B cell (primary cell): ENCODE measurements around the gene CCM2. TPM values are rescaled to one million over a fixed set of nuclear protein-coding genes. Genes with fewer than 3 reads are reported as not detected.

ENCODE experiments used
- ATAC-seq: fragments of 200-7000 bp; cut with Tn5 transposase; one replicate; pipeline ENCODE4 v1.10.0; 2021; ENCODE audit warnings: low read depth, mild to moderate bottlenecking, moderate number of reproducible peaks, moderate library complexity
- CTCF ChIA-PET: fragments of 350-600 bp; sonication (Branson Sonifier 250); formaldehyde crosslinking; loops from one replicate; lab custom pipeline; 2021; ENCODE audit warnings: antibody characterized with exemption, inconsistent platforms; lab: Charles Lee
- POLR2A ChIA-PET: fragments of 350-600 bp; sonication (Branson Sonifier 250); formaldehyde crosslinking; loops from one replicate; lab custom pipeline; 2021; ENCODE audit warnings: antibody characterized with exemption; lab: Charles Lee
- DNase-seq: peaks from one replicate; pipeline ENCODE4 v3.0.0; 2013
- H2AFZ ChIP-seq: 2 replicates; pipeline ENCODE4 v1.6.1; 2012; ENCODE audit warnings: mild to moderate bottlenecking, low read depth, low read length; ENCODE audit not compliant: insufficient read depth, poor library complexity, severe bottlenecking
- H3K27ac ChIP-seq, 2 donors: 1 replicate in 1 of 2; 2 replicates in 1 of 2; pipeline ENCODE4 v1.5.1; 2012 to 2013; ENCODE audit warnings: low read length in 2 of 2, mild to moderate bottlenecking in 2 of 2, moderate library complexity in 1 of 2
- H3K27me3 ChIP-seq, 4 experiments: fragments of 200-600 bp in 1 of 4; sonication (generic) in 1 of 4; replicated peaks in 1 of 4; 1 replicate in 2 of 4; 2 replicates in 2 of 4; pipeline versions ENCODE4 v1.6.1 to v1.7.0; 2013 to 2016; ENCODE audit warnings: low read length in 3 of 4, mild to moderate bottlenecking in 2 of 4, mixed read lengths in 1 of 4, moderate library complexity in 1 of 4; ENCODE audit not compliant: insufficient read depth in 4 of 4, control insufficient read depth in 3 of 4; ENCODE audit errors: control extremely low read depth in 1 of 4
- H3K36me3 ChIP-seq, 2 experiments: replicated peaks in 1 of 2; 1 replicate in 1 of 2; 2 replicates in 1 of 2; pipeline versions ENCODE4 v1.6.1 to v1.7.1; 2013; ENCODE audit warnings: low read length in 1 of 2; ENCODE audit not compliant: insufficient read depth in 2 of 2, control insufficient read depth in 1 of 2; ENCODE audit errors: control extremely low read depth in 1 of 2, extremely low read depth in 1 of 2
- H3K4me1 ChIP-seq, 2 donors: fragments of 200-600 bp in 1 of 2; sonication (generic) in 1 of 2; 1 replicate in 1 of 2; 2 replicates in 1 of 2; pipeline versions ENCODE4 v1.5.1 to v1.6.1; 2013 to 2017; ENCODE audit warnings: low read length in 2 of 2; ENCODE audit not compliant: control insufficient read depth in 2 of 2, insufficient read depth in 2 of 2
- H3K4me2 ChIP-seq: replicated peaks from 2 replicates; pipeline ENCODE3; 2012; ENCODE audit warnings: mild to moderate bottlenecking, low read depth, low read length; ENCODE audit not compliant: poor library complexity, severe bottlenecking
- H3K4me3 ChIP-seq, 5 experiments: fragments of 200-600 bp in 1 of 5; sonication (generic) in 1 of 5; 1 replicate in 3 of 5; 2 replicates in 2 of 5; pipeline versions ENCODE4 v1.5.1 to v1.7.0; 2011 to 2016; ENCODE audit warnings: low read length in 4 of 5, mild to moderate bottlenecking in 4 of 5, low read depth in 2 of 5, control low read depth in 1 of 5, moderate library complexity in 1 of 5; ENCODE audit not compliant: insufficient read depth in 1 of 5; ENCODE audit errors: control extremely low read depth in 1 of 5, extremely low read depth in 1 of 5
- H3K79me2 ChIP-seq: fragments of 200-600 bp; sonication (generic); one replicate; pipeline ENCODE4 v1.6.0; 2016; ENCODE audit warnings: low read length; ENCODE audit not compliant: control insufficient read depth, insufficient read depth
- H3K9ac ChIP-seq: fragments of 200-600 bp; sonication (generic); 2 replicates; pipeline ENCODE4 v1.6.1; 2017; ENCODE audit warnings: mild to moderate bottlenecking, low read length, moderate library complexity
- H3K9me3 ChIP-seq, 3 donors: one replicate each; pipeline versions ENCODE4 v1.6.1 to v1.7.1; 2013; ENCODE audit warnings: low read length in 2 of 3; ENCODE audit not compliant: control insufficient read depth in 2 of 3, insufficient read depth in 1 of 3; ENCODE audit errors: control extremely low read depth in 1 of 3
- H4K20me1 ChIP-seq: 2 replicates; pipeline ENCODE4 v1.6.0; 2012; ENCODE audit warnings: mild to moderate bottlenecking, low read length; ENCODE audit not compliant: insufficient read depth, control insufficient read depth, poor library complexity, severe bottlenecking
- H3K27ac Mint-ChIP-seq: one replicate; pipeline ENCODE4 v1.8.0; 2021; ENCODE audit warnings: mixed read lengths
- H3K27me3 Mint-ChIP-seq: one replicate; pipeline ENCODE4 v1.8.0; 2021; ENCODE audit warnings: mixed read lengths
- H3K4me1 Mint-ChIP-seq: one replicate; pipeline ENCODE4 v1.8.0; 2021; ENCODE audit warnings: mixed read lengths
- H3K4me3 Mint-ChIP-seq: one replicate; pipeline ENCODE4 v1.8.0; 2021; ENCODE audit warnings: mixed read lengths
- H3K9me3 Mint-ChIP-seq: one replicate; pipeline ENCODE4 v1.8.0; 2022; ENCODE audit warnings: mixed read lengths; ENCODE audit not compliant: insufficient read depth
- EZH2 ChIP-seq: IDR thresholded peaks from 2 replicates; pipeline ENCODE4 v1.6.1; 2012; ENCODE audit warnings: borderline replicate concordance, low read depth, mild to moderate bottlenecking, moderate library complexity, low read length; ENCODE audit not compliant: insufficient read depth, poor library complexity, severe bottlenecking
- WGBS: methylation state at CpG from one replicate; pipeline ENCODE4 v1.1.5; 2013; ENCODE audit warnings: missing lambda C conversion rate; ENCODE audit not compliant: insufficient coverage; 5-methylcytosine and 5-hydroxymethylcytosine counted together
- intact Hi-C: fragments of 100-400 bp; cut with micrococcal nuclease; formaldehyde crosslinking; loops from one replicate; pipeline ENCODE4 v1.10.0; 2022
- polyA plus RNA-seq: library from polyadenylated mRNA; depleted of rRNA; stranded (reverse); fragments of >200 nt; gene quantifications from 2 replicates; pipeline ENCODE4 v1.2.3, GENCODE V29; 2012
- total RNA-seq, 2 donors: library from RNA; stranded (reverse); fragments of 120-200 nt in 1 of 2; gene quantifications; 1 replicate in 1 of 2; 2 replicates in 1 of 2; pipeline versions ENCODE4 v1.2.3 to v1.2.4, GENCODE V29; 2013 to 2022
- TF ChIP-seq, protein P1 (sequence below): fragments of 200-600 bp; IDR thresholded peaks from one replicate; pipeline ENCODE4 v1.8.0; 2022; ENCODE audit warnings: antibody characterized with exemption, mild to moderate bottlenecking

The CCM2 gene
- total and polyA plus RNA-seq, 2 donors (not counting 1 experiment from before 2014, with no cell fraction given) = 150 to 201 TPM

DNA sequence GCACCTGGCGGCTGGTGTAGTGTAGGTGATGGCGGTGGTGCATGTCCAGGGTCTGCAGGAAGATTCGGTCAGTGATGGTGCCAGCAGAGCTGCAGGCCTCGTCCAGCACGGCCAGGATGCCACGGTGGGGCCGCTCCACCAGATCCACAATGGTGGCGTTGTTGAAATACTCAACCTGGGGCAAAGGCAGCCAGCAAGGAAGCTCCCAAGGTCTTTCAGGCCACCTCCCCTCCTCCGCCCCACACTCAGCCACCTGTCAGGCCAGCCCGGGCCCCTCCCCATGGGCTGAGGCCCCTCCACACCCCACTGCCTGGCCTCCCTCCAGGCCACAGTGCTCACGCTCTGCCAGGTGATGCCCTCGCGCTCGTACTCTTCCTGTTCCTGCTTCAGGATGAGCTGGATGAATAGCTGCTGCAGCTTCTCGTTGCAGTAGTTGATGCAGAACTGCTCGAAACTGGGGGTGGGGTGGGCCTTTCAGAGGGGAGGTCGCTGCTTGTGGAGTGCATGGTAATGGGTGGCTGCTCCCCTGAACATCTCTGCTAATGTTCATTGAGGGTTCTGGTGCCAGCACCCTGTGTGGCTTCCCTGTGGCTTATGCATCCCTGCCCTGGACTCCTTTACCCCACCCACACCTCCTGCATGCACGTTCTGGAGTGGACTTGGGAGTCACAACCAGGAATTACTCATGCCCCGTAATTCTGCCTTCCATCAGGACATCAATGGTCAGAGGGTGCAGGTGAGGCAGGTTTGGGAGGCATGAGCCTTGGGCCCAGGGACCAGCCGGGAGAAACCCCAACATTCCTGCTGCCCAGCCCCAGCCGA lies 30.1 kb upstream of the CCM2 start:
- Histone ChIP-seq H3K4me2 (no peak overlapping the region), H3K27me3 (no peaks in the 10 kb centered on the region), H3K27ac (no peak overlapping the region), H3K9me3 (no peaks in the 10 kb centered on the region), H3K4me1 (peaks cover 5 to 12% of the 10 kb centered on the region in 2 donors), H3K9ac (no peak overlapping the region), H2AFZ (no peak overlapping the region), H3K36me3 (peaks cover 0 to 98% of the 10 kb centered on the region in 2 experiments), H3K79me2 (peaks cover 17% of the 10 kb centered on the region), H3K4me3 (no peak overlapping the region), H4K20me1 (peaks cover 81% of the 10 kb centered on the region)
- ATAC-seq (no peak), DNase-seq (peak; percentile 9)
- H3K27ac Mint-ChIP-seq = no peak overlapping the region
- H3K9me3 Mint-ChIP-seq = no peaks in the 10 kb centered on the region
- TF ChIP-seq EZH2 = no peak
- TF ChIP-seq, protein P1, sequence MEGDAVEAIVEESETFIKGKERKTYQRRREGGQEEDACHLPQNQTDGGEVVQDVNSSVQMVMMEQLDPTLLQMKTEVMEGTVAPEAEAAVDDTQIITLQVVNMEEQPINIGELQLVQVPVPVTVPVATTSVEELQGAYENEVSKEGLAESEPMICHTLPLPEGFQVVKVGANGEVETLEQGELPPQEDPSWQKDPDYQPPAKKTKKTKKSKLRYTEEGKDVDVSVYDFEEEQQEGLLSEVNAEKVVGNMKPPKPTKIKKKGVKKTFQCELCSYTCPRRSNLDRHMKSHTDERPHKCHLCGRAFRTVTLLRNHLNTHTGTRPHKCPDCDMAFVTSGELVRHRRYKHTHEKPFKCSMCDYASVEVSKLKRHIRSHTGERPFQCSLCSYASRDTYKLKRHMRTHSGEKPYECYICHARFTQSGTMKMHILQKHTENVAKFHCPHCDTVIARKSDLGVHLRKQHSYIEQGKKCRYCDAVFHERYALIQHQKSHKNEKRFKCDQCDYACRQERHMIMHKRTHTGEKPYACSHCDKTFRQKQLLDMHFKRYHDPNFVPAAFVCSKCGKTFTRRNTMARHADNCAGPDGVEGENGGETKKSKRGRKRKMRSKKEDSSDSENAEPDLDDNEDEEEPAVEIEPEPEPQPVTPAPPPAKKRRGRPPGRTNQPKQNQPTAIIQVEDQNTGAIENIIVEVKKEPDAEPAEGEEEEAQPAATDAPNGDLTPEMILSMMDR = no peak
- H3K4me3 Mint-ChIP-seq = no peak overlapping the region
- intact Hi-C loops = no loop called here
- ChIA-PET CTCF (interaction anchor here (0.7 to 7.5 kb wide), 2 partner anchors 8 to 166 kb away, joined by 3 to 125 read pairs; no protein-coding TSS in a partner anchor), POLR2A (interaction anchor here (0.6 kb wide), 3 partner anchors 11 to 153 kb away, joined by 3 read pairs; no protein-coding TSS in a partner anchor)
- no peaks in the 10 kb centered on the region for H3K27me3 Mint-ChIP-seq
- WGBS = 89% methylated on average over 19 of the region's 21 CpGs
- H3K4me1 Mint-ChIP-seq = peaks cover 14% of the 10 kb centered on the region

DNA sequence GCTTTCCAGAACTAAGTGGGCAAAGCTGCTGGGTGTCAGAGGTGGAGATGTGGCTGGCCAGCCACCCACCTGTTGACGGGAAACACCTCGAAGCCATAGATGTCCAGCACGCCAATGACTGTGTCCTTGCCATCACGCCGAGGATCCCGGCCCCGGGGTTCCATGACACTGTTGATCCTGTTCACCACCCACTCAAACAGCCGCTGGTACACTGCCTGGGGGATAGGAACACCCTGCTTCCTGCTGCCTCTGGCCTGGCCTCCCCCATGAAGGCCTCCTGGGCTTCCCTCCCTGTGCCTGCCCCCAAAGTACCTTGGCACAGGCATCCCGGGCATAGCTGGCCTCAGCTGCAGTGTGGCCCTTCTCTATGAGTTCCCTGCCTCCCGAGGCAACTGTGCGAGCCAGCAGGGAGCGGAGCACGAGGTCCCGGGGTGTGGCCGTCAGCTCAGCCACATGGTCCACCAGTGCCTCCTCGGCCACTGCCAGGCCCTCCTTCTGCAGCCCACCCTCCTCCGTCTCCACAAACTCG lies 29.4 kb upstream of the CCM2 start:
- peaks cover 0 to 98% of the 10 kb centered on the region in 2 experiments for H3K36me3 ChIP-seq
- Mint-ChIP-seq H3K4me1 (peaks cover 17% of the 10 kb centered on the region), H3K27ac (no peak overlapping the region), H3K4me3 (no peak overlapping the region), H3K27me3 (no peaks in the 10 kb centered on the region), H3K9me3 (no peaks in the 10 kb centered on the region)
- no peaks in the 10 kb centered on the region for H3K27me3 ChIP-seq
- H3K9ac ChIP-seq = no peak overlapping the region
- ChIA-PET CTCF (interaction anchor here (7.5 kb wide), 1 partner anchor 165 kb away, joined by 125 read pairs; no protein-coding TSS in a partner anchor), POLR2A (interaction anchor here (0.6 kb wide), 1 partner anchor 10 kb away, joined by 3 read pairs; no protein-coding TSS in a partner anchor)
- DNase-seq = no peak
- no peaks in the 10 kb centered on the region for H3K9me3 ChIP-seq
- no peak overlapping the region for H3K4me2 ChIP-seq
- peaks cover 24% of the 10 kb centered on the region for H3K79me2 ChIP-seq
- peaks cover 81% of the 10 kb centered on the region for H4K20me1 ChIP-seq
- H3K4me1 ChIP-seq = peaks cover 5 to 18% of the 10 kb centered on the region in 2 donors
- TF ChIP-seq, protein P1 = no peak
- no peak for TF ChIP-seq EZH2
- WGBS = 94% methylated on average over 17 of the region's 18 CpGs
- H3K4me3 ChIP-seq = no peak overlapping the region
- no peak for ATAC-seq
- H2AFZ ChIP-seq = no peak overlapping the region
- H3K27ac ChIP-seq = no peak overlapping the region
- intact Hi-C loops = no loop called here
